ENCODE results near the gene NTRK3.

DNA sequence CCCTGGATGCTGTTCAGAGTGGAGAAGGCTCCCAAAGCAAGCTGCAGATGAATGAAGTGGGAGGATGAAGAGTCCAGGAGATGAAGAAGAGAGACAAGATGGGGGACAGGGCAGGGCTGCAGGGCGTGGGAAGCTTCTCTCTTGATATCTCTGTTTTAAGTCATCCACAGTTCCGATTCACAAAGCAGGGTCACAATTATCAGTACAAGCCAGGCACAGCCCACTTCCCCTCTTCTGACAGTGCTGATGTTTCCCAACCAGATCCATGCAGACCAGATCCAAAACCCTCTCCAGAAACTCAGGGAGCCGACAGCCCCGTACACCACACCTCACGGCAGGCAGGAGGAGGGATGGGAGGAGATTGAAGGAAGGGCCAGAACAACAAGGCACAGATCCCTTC is 31.1 kb downstream of the NTRK3 start:
- TF ChIP-seq GATA2 (IDR thresholded peaks at IDR 0.05; ENCODE audit: low read depth, low read length) (no peak), GATA3 (IDR thresholded peaks at IDR 0.05; ENCODE audit: low read depth, low read length) (no peak)

All from SH-SY5Y (cell line).